HEK293 (cell line): Measurements from ENCODE around the gene SPTLC3.

Experiments used
- HOXA7 ChIP-seq: sonication (generic); formaldehyde crosslinking; IDR thresholded peaks from 2 replicates; pipeline ENCODE4 v1.8.1; 2022; ENCODE audit warnings: missing genetic modification reagents, borderline replicate concordance
- ZBTB1 ChIP-seq: fragments of 450-650 bp; formaldehyde crosslinking; IDR thresholded peaks from 2 replicates; pipeline ENCODE4 v1.5.1; 2016; ENCODE audit warnings: missing biosample characterization, missing genetic modification characterization
- ZBTB26 ChIP-seq: fragments of 450-650 bp; formaldehyde crosslinking; optimal IDR thresholded peaks from 2 replicates; pipeline ENCODE3; 2016; ENCODE audit warnings: missing biosample characterization, mild to moderate bottlenecking, missing genetic modification characterization
- ZNF184 ChIP-seq: fragments of 450-650 bp; IDR thresholded peaks from 2 replicates; pipeline ENCODE4 v1.5.1; 2018; ENCODE audit warnings: missing biosample characterization, mild to moderate bottlenecking, missing genetic modification characterization
- ZNF274 ChIP-seq, 2 experiments: fragments of 200-500 bp in 1 of 2; fragments of 450-650 bp in 1 of 2; sonication (Bioruptor generic) in 1 of 2; formaldehyde crosslinking in 1 of 2; IDR thresholded peaks; 2 replicates each; pipeline versions ENCODE4 v1.5.1 to v1.6.1; 2014 to 2016; ENCODE audit warnings: borderline replicate concordance in 1 of 2, inconsistent platforms in 1 of 2, low read length in 1 of 2, missing biosample characterization in 1 of 2, missing genetic modification characterization in 1 of 2
- ZNF280C ChIP-seq: fragments of 450-650 bp; formaldehyde crosslinking; IDR thresholded peaks from 2 replicates; pipeline ENCODE4 v1.5.1; 2016; ENCODE audit warnings: missing biosample characterization, missing genetic modification characterization
- ZNF561 ChIP-seq: fragments of 450-650 bp; IDR thresholded peaks from 2 replicates; pipeline ENCODE4 v1.5.1; 2018; ENCODE audit warnings: missing biosample characterization, missing genetic modification characterization, borderline replicate concordance
- ZNF623 ChIP-seq: fragments of 450-650 bp; formaldehyde crosslinking; IDR thresholded peaks from 2 replicates; pipeline ENCODE4 v1.5.1; 2016; ENCODE audit warnings: missing biosample characterization, missing genetic modification characterization
- TF ChIP-seq, protein P1 (sequence below): fragments of 450-650 bp; formaldehyde crosslinking; IDR thresholded peaks from 2 replicates; pipeline ENCODE4 v1.5.1; 2016; ENCODE audit warnings: missing biosample characterization, missing genetic modification characterization
- TF ChIP-seq, protein P2 (sequence below): fragments of 450-650 bp; formaldehyde crosslinking; IDR thresholded peaks from 2 replicates; pipeline ENCODE4 v1.5.1; 2016; ENCODE audit warnings: missing biosample characterization, missing genetic modification characterization, low read depth
- TF ChIP-seq, protein P3 (sequence below): fragments of 450-650 bp; formaldehyde crosslinking; IDR thresholded peaks from 2 replicates; pipeline ENCODE4 v1.5.1; 2016; ENCODE audit warnings: missing biosample characterization, missing genetic modification characterization

DNA sequence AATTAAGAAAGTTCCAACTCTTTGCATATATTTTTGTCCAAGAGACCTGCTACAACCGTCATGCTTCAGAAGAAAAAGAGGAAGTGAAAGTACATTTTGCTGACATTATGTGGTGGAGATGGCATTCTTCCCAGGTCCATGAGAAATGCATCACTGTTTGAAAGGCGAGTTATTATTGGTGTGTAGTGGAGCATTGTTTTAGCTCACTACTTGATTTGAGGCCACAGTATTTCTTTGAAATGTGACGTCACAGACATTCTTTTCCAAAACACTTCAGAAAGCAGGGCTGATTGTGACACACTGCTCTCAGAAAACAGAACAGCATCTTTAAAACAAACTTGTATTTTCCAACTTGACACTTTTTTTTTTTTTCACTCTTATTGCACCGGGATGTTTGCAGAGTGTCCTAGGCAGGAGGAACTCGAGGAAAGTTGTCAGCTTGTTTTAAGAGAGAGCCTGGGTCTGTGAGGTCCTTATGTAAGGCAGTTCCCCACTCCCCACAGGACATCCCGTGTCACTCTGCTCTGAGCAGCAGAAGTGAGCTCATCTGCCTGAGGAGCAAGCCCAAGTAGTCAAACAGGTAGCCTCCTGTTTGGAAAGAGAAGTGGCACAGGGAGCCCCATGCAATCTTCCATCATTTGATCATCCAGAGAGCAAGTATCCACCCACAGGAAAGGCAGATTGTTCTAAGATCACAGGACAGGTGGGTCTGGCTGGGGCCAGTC, 1.1 kb downstream of the SPTLC3 start:
- TF ChIP-seq ZBTB26 (tag by site-specific recombination) (no peak), HOXA7 (CRISPR knock-in tag) (no peak), ZNF184 (tag by site-specific recombination) (no peak), ZNF561 (tag by site-specific recombination) (no peak), ZNF274 (IDR thresholded peaks at IDR 0.05; ENCODE audit: low read length) (no peak), ZNF274 (tag by site-specific recombination; IDR thresholded peaks at IDR 0.05; ENCODE audit: borderline replicate concordance) (no peak), ZNF280C (tag by site-specific recombination) (no peak), ZNF623 (no peak), ZBTB1 (tag by site-specific recombination) (no peak)
- TF ChIP-seq, protein P1, sequence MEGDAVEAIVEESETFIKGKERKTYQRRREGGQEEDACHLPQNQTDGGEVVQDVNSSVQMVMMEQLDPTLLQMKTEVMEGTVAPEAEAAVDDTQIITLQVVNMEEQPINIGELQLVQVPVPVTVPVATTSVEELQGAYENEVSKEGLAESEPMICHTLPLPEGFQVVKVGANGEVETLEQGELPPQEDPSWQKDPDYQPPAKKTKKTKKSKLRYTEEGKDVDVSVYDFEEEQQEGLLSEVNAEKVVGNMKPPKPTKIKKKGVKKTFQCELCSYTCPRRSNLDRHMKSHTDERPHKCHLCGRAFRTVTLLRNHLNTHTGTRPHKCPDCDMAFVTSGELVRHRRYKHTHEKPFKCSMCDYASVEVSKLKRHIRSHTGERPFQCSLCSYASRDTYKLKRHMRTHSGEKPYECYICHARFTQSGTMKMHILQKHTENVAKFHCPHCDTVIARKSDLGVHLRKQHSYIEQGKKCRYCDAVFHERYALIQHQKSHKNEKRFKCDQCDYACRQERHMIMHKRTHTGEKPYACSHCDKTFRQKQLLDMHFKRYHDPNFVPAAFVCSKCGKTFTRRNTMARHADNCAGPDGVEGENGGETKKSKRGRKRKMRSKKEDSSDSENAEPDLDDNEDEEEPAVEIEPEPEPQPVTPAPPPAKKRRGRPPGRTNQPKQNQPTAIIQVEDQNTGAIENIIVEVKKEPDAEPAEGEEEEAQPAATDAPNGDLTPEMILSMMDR (tag by site-specific recombination): no peak
- TF ChIP-seq, protein P2, sequence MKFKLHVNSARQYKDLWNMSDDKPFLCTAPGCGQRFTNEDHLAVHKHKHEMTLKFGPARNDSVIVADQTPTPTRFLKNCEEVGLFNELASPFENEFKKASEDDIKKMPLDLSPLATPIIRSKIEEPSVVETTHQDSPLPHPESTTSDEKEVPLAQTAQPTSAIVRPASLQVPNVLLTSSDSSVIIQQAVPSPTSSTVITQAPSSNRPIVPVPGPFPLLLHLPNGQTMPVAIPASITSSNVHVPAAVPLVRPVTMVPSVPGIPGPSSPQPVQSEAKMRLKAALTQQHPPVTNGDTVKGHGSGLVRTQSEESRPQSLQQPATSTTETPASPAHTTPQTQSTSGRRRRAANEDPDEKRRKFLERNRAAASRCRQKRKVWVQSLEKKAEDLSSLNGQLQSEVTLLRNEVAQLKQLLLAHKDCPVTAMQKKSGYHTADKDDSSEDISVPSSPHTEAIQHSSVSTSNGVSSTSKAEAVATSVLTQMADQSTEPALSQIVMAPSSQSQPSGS (tag by site-specific recombination): no peak
- TF ChIP-seq, protein P3, sequence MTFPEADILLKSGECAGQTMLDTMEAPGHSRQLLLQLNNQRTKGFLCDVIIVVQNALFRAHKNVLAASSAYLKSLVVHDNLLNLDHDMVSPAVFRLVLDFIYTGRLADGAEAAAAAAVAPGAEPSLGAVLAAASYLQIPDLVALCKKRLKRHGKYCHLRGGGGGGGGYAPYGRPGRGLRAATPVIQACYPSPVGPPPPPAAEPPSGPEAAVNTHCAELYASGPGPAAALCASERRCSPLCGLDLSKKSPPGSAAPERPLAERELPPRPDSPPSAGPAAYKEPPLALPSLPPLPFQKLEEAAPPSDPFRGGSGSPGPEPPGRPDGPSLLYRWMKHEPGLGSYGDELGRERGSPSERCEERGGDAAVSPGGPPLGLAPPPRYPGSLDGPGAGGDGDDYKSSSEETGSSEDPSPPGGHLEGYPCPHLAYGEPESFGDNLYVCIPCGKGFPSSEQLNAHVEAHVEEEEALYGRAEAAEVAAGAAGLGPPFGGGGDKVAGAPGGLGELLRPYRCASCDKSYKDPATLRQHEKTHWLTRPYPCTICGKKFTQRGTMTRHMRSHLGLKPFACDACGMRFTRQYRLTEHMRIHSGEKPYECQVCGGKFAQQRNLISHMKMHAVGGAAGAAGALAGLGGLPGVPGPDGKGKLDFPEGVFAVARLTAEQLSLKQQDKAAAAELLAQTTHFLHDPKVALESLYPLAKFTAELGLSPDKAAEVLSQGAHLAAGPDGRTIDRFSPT (tag by site-specific recombination): no peak
